WTC11 (cell line): ENCODE results near the gene CRIP1. TPM values are rescaled to one million over a fixed set of nuclear protein-coding genes. Genes with fewer than 3 reads are reported as not detected.

Experiments
- ATAC-seq: fragments of 200-7000 bp; cut with Tn5 transposase; 2 replicates; pipeline ENCODE4 v1.10.0; 2021; ENCODE audit warnings: mild to moderate bottlenecking, moderate library complexity
- CTCF ChIA-PET: fragments of 300-600 bp; sonication (Branson Sonifier 250); formaldehyde crosslinking; loops from one replicate; lab custom pipeline; 2021; ENCODE audit warnings: antibody characterized with exemption; lab: Charles Lee
- POLR2A ChIA-PET: fragments of 350-600 bp; sonication (Branson Sonifier 250); formaldehyde crosslinking; loops from one replicate; lab custom pipeline; 2021; ENCODE audit warnings: antibody characterized with exemption; lab: Charles Lee
- DNase-seq: peaks from one replicate; pipeline ENCODE4 v3.0.0; 2021; ENCODE audit warnings: low spot score
- H3K27ac Mint-ChIP-seq: 2 replicates; pipeline ENCODE4 v1.8.0; 2021; ENCODE audit warnings: mixed read lengths
- H3K27me3 Mint-ChIP-seq: 2 replicates; pipeline ENCODE4 v1.8.0; 2021; ENCODE audit warnings: low read depth, mild to moderate bottlenecking, moderate library complexity, mixed read lengths
- H3K36me3 Mint-ChIP-seq: 2 replicates; pipeline ENCODE4 v1.8.0; 2021; ENCODE audit warnings: mixed read lengths
- H3K4me1 Mint-ChIP-seq: 2 replicates; pipeline ENCODE4 v1.8.0; 2022; ENCODE audit warnings: mixed read lengths
- H3K4me3 Mint-ChIP-seq: 2 replicates; pipeline ENCODE4 v1.8.0; 2021; ENCODE audit warnings: mild to moderate bottlenecking, moderate library complexity, mixed read lengths
- H3K9me3 Mint-ChIP-seq: 2 replicates; pipeline ENCODE4 v1.8.0; 2021; ENCODE audit warnings: mixed read lengths
- E2F1 ChIP-seq: sonication (generic); formaldehyde crosslinking; IDR thresholded peaks from 2 replicates; pipeline ENCODE4 v1.8.0; 2022; ENCODE audit warnings: mild to moderate bottlenecking, missing genetic modification reagents
- EMX1 ChIP-seq: fragments of 250-450 bp; sonication (Bioruptor Pico); IDR thresholded peaks from 2 replicates; pipeline ENCODE4 v1.8.0; 2021; ENCODE audit warnings: mild to moderate bottlenecking
- FOXJ3 ChIP-seq: sonication (generic); formaldehyde crosslinking; IDR thresholded peaks from 2 replicates; pipeline ENCODE4 v1.9.0; 2021; ENCODE audit warnings: missing genetic modification reagents, mild to moderate bottlenecking, borderline replicate concordance
- FOXP1 ChIP-seq: sonication (generic); formaldehyde crosslinking; IDR thresholded peaks from 2 replicates; pipeline ENCODE4 v1.8.0; 2022; ENCODE audit warnings: missing genetic modification reagents, mild to moderate bottlenecking, moderate library complexity, borderline replicate concordance
- FOXP4 ChIP-seq: sonication (generic); formaldehyde crosslinking; IDR thresholded peaks from 2 replicates; pipeline ENCODE4 v1.8.0; 2022; ENCODE audit warnings: mild to moderate bottlenecking, missing genetic modification reagents
- KAT7 ChIP-seq: sonication (generic); formaldehyde crosslinking; IDR thresholded peaks from 2 replicates; pipeline ENCODE4 v1.8.1; 2023; ENCODE audit warnings: missing genetic modification reagents, mild to moderate bottlenecking, borderline replicate concordance
- OVOL2 ChIP-seq: fragments of 250-450 bp; sonication (Bioruptor Pico); IDR thresholded peaks from 2 replicates; pipeline ENCODE4 v1.9.0; 2021; ENCODE audit warnings: mild to moderate bottlenecking, borderline replicate concordance
- SMAD4 ChIP-seq: sonication (generic); formaldehyde crosslinking; IDR thresholded peaks from 2 replicates; pipeline ENCODE4 v1.8.0; 2022; ENCODE audit warnings: mild to moderate bottlenecking, missing genetic modification reagents
- USF1 ChIP-seq: sonication (generic); formaldehyde crosslinking; IDR thresholded peaks from 2 replicates; pipeline ENCODE4 v1.8.0; 2022; ENCODE audit warnings: mild to moderate bottlenecking, missing genetic modification reagents
- ZNF219 ChIP-seq: sonication (generic); formaldehyde crosslinking; IDR thresholded peaks from 2 replicates; pipeline ENCODE4 v1.8.0; 2023; ENCODE audit warnings: missing genetic modification reagents, mild to moderate bottlenecking, borderline replicate concordance
- ZNF232 ChIP-seq: sonication (generic); formaldehyde crosslinking; IDR thresholded peaks from 2 replicates; pipeline ENCODE4 v1.8.0; 2022; ENCODE audit warnings: mild to moderate bottlenecking, missing genetic modification reagents
- ZNF416 ChIP-seq: fragments of 250-450 bp; sonication (Bioruptor Pico); IDR thresholded peaks from 2 replicates; pipeline ENCODE4 v1.9.0; 2021; ENCODE audit warnings: mild to moderate bottlenecking, inconsistent platforms
- total RNA-seq: library from RNA; stranded (reverse); gene quantifications from 3 replicates; pipeline ENCODE4 v1.2.3, GENCODE V29; 2021
- TF ChIP-seq, protein P1 (sequence below): sonication (generic); formaldehyde crosslinking; IDR thresholded peaks from 2 replicates; pipeline ENCODE4 v1.8.1; 2022; ENCODE audit warnings: mild to moderate bottlenecking, moderate library complexity, missing genetic modification reagents
- TF ChIP-seq, protein P2 (sequence below): sonication (generic); formaldehyde crosslinking; IDR thresholded peaks from 2 replicates; pipeline ENCODE4 v1.8.0; 2023; ENCODE audit warnings: missing genetic modification reagents, mild to moderate bottlenecking, borderline replicate concordance

Gene CRIP1
- total RNA-seq, 1 experiment from 2014 or later = 9.0 TPM

GRCh38 chr14:105527826-105528585 is 41.3 kb downstream of the CRIP1 start (continued):
- TF ChIP-seq, protein P1, sequence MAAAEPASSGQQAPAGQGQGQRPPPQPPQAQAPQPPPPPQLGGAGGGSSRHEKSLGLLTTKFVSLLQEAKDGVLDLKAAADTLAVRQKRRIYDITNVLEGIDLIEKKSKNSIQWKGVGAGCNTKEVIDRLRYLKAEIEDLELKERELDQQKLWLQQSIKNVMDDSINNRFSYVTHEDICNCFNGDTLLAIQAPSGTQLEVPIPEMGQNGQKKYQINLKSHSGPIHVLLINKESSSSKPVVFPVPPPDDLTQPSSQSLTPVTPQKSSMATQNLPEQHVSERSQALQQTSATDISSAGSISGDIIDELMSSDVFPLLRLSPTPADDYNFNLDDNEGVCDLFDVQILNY (CRISPR knock-in tag) = 0 out of 2 replicates have a peak, but pooled peaks have one; percentile 47
- TF ChIP-seq SMAD4 (CRISPR knock-in tag) = no peak
- TF ChIP-seq, all 79 proteins: peak for 6

- Mint-ChIP-seq H3K4me3 (no peak overlapping the region), H3K4me1 (no peaks in the 10 kb centered on the region), H3K9me3 (peaks cover 13% of the 10 kb centered on the region), H3K36me3 (peaks cover 6% of the 10 kb centered on the region; the same call in 1 of the 2 replicates), H3K27ac (no peak overlapping the region), H3K27me3 (peaks cover 50% of the 10 kb centered on the region)
- CTCF ChIA-PET = interaction anchor here (0.6 to 1.3 kb wide), 15 partner anchors 9 to 659 kb away, joined by 3 to 11 read pairs (median 3); partner anchors contain the start of gene BTBD6
- no peak for TF ChIP-seq SMAD4 (CRISPR knock-in tag)
- TF ChIP-seq, protein P2, sequence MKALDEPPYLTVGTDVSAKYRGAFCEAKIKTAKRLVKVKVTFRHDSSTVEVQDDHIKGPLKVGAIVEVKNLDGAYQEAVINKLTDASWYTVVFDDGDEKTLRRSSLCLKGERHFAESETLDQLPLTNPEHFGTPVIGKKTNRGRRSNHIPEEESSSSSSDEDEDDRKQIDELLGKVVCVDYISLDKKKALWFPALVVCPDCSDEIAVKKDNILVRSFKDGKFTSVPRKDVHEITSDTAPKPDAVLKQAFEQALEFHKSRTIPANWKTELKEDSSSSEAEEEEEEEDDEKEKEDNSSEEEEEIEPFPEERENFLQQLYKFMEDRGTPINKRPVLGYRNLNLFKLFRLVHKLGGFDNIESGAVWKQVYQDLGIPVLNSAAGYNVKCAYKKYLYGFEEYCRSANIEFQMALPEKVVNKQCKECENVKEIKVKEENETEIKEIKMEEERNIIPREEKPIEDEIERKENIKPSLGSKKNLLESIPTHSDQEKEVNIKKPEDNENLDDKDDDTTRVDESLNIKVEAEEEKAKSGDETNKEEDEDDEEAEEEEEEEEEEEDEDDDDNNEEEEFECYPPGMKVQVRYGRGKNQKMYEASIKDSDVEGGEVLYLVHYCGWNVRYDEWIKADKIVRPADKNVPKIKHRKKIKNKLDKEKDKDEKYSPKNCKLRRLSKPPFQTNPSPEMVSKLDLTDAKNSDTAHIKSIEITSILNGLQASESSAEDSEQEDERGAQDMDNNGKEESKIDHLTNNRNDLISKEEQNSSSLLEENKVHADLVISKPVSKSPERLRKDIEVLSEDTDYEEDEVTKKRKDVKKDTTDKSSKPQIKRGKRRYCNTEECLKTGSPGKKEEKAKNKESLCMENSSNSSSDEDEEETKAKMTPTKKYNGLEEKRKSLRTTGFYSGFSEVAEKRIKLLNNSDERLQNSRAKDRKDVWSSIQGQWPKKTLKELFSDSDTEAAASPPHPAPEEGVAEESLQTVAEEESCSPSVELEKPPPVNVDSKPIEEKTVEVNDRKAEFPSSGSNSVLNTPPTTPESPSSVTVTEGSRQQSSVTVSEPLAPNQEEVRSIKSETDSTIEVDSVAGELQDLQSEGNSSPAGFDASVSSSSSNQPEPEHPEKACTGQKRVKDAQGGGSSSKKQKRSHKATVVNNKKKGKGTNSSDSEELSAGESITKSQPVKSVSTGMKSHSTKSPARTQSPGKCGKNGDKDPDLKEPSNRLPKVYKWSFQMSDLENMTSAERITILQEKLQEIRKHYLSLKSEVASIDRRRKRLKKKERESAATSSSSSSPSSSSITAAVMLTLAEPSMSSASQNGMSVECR (CRISPR knock-in tag) = no peak
- TF ChIP-seq FOXP4 (CRISPR knock-in tag) = peak; percentile 8; the same call in 1 of the 2 replicates
- no peak for TF ChIP-seq EMX1 (CRISPR knock-in tag)
- ATAC-seq = no peak; the same call in 1 of the 2 replicates
- POLR2A ChIA-PET = no interaction called here
- DNase-seq = no peak
These were observed 42.1 kb downstream of the CRIP1 start for GRCh38 chr14:105528586-105529318.

DNA sequence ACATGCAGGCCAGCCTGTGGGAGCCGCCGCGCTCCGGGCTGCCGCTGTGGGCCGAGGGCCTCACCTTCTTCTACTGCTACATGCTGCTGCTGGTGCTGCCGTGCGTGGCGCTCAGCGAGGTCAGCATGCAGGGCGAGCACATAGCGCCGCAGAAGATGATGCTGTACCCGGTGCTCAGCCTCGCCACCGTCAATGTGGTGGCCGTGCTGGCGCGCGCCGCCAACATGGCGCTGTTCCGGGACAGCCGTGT is 42.6 kb downstream of the CRIP1 start:
- Mint-ChIP-seq H3K27ac (no peak overlapping the region), H3K36me3 (peaks cover 11% of the 10 kb centered on the region; the same call in 1 of the 2 replicates), H3K9me3 (peaks cover 17% of the 10 kb centered on the region)
- DNase-seq = no peak
- no peak for ATAC-seq
- TF ChIP-seq FOXJ3 (no peak), ZNF232 (CRISPR knock-in tag) (no peak), ZNF416 (no peak), ZNF219 (CRISPR knock-in tag) (no peak), OVOL2 (CRISPR knock-in tag) (no peak), USF1 (CRISPR knock-in tag) (no peak), FOXP1 (no peak), E2F1 (CRISPR knock-in tag) (no peak), KAT7 (no peak)
- TF ChIP-seq, all 79 proteins: peak for 0
- ChIA-PET POLR2A (no interaction called here), CTCF (no interaction called here)
- Mint-ChIP-seq H3K4me1 (no peaks in the 10 kb centered on the region), H3K4me3 (no peak overlapping the region), H3K27me3 (peaks cover 51% of the 10 kb centered on the region)
